Astrocyte of the spinal cord (primary cell): Measurements from ENCODE around the gene SLC7A8.
"Not testable (repeated sequence)": the region's sequence is repeated elsewhere in the genome, so short reads cannot be mapped to it uniquely, and the experiment has no call there.

Experiments
- DNase-seq: peaks from one replicate; pipeline ENCODE4 v3.0.0; 2011; ENCODE audit warnings: low read depth, low spot score
- H3K4me3 ChIP-seq: 2 replicates; pipeline ENCODE4 v1.5.1; 2011; ENCODE audit warnings: low read depth, mild to moderate bottlenecking, low read length, moderate library complexity
- CTCF ChIP-seq: IDR thresholded peaks from 2 replicates; pipeline ENCODE4 v1.5.1; 2012; ENCODE audit warnings: low read depth, mild to moderate bottlenecking, low read length, inconsistent platforms
- in situ Hi-C: cut with HindIII; loops from 2 replicates; pipeline ENCODE4 v1.10.0; 2017; ENCODE audit warnings: low sequenced_read_pairs

The SLC7A8 gene

GRCh38 chr14:23215421-23215820, 32.0 kb upstream of the SLC7A8 start:
- in situ Hi-C loops, result no loop called here
- H3K4me3 ChIP-seq, result no peak overlapping the region
- TF ChIP-seq CTCF, result no peak

DNA sequence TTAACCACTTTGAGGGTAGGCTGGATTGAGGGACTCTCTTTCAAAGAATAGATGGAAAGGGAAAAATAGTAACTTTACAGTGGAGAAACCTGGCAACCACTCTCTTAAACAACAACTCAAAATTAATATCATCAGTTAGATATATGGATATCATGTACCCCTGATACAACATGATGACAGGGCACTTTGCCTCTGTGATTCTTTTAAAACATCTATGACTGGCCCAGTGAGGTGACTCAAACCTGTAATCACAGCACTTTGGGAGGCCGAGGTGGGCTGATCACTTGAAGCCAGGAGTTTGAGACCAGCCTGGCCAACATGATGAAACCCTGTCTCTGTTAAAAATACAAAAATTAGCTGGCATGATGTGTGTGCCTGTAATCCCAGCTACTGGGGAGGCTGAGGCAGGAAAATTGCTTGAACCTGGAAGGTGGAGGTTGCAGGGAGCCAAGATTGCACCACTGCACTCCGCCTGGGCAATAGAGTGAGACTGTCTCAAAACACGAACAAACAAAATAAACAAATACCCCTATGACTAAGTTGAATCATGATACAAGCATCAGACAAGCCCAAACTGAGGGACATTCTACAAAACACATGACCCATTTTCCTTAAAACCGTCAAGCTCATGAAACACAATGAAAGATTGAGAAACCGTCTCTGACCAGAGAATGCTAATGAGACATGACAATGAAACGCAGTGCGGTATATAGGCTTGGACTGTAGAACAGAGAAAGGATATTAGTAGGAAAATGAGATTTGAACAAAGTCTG, 26.4 kb upstream of the SLC7A8 start:
- no peak for DNase-seq
- TF ChIP-seq CTCF, result no peak
- H3K4me3 ChIP-seq, result no peak overlapping the region
- in situ Hi-C loops, result no loop called here

More at GRCh38 chr14:23215421-23215820, 32.0 kb upstream of the SLC7A8 start:
- no peak for DNase-seq

- in situ Hi-C loops, result no loop called here
- no peak overlapping the region for H3K4me3 ChIP-seq
- TF ChIP-seq CTCF, result no peak
- DNase-seq, result no peak
Measured at GRCh38 chr14:23208324-23208723, 24.9 kb upstream of the SLC7A8 start.

GRCh38 chr14:23207146-23207540, 23.7 kb upstream of the SLC7A8 start:
- in situ Hi-C loops, result no loop called here
- TF ChIP-seq CTCF, result no peak
- H3K4me3 ChIP-seq, result no peak overlapping the region
- DNase-seq, result no peak

GRCh38 chr14:23206422-23207145, 23.1 kb upstream of the SLC7A8 start:
- TF ChIP-seq CTCF, result no peak
- H3K4me3 ChIP-seq, result no peak overlapping the region
- DNase-seq, result no peak
- in situ Hi-C loops, result no loop called here

GRCh38 chr14:23202001-23202400, 18.5 kb upstream of the SLC7A8 start:
- in situ Hi-C loops, result no loop called here
- no peak for TF ChIP-seq CTCF
- DNase-seq, result no peak
- no peak overlapping the region for H3K4me3 ChIP-seq

DNA sequence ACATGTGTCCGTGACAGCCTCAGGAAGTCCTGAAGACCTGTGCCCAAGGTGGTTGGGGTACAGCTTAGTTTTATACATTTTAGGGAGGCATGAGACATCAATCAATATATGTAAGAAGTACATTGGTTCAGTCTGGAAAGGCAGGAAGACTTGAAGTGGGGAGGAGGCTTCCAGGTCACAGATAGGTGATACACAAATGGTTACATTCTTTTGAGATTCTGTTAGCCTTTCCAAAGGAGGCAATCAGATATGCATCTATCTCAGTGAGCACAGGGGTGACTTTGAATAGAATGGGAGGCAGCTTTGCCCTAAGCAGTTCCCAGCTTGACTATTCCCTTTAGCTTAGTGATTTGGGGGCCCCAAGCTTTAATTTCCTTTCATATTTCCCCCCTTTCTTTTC, 15.7 kb upstream of the SLC7A8 start:
- in situ Hi-C loops, H3K4me3 ChIP-seq, DNase-seq: not testable (repeated sequence)

- in situ Hi-C loops, H3K4me3 ChIP-seq, DNase-seq: not testable (repeated sequence)
Measured at GRCh38 chr14:23196487-23196886, 13.0 kb upstream of the SLC7A8 start.
